SK-N-MC (cell line): ENCODE measurements around the gene ADAMTS17.

ENCODE experiments used
- DNase-seq: peaks from one replicate; pipeline ENCODE4 v3.0.0-alpha.2; 2011; ENCODE audit warnings: low read depth, low spot score
- H3K27ac ChIP-seq: fragments of 200-600 bp; sonication (generic); 2 replicates; pipeline ENCODE4 v1.5.1; 2016; ENCODE audit warnings: mixed run types
- H3K36me3 ChIP-seq: fragments of 200-600 bp; sonication (generic); 2 replicates; pipeline ENCODE4 v1.6.1; 2017; ENCODE audit warnings: antibody characterized with exemption, low read length, mixed read lengths; ENCODE audit not compliant: insufficient read depth
- H3K4me3 ChIP-seq: fragments of 200-600 bp; sonication (generic); 2 replicates; pipeline ENCODE4 v1.5.1; 2016
- H3K9ac ChIP-seq: fragments of 200-600 bp; sonication (generic); 2 replicates; pipeline ENCODE4 v1.8.0; 2017; ENCODE audit warnings: mixed run types, mixed read lengths; ENCODE audit not compliant: insufficient read length
- H3K9me3 ChIP-seq: fragments of 200-600 bp; sonication (generic); 2 replicates; pipeline ENCODE4 v1.6.1; 2017; ENCODE audit warnings: low read depth, mild to moderate bottlenecking, antibody characterized with exemption, low read length, moderate library complexity, mixed read lengths
- EZH2 ChIP-seq: fragments of 200-600 bp; sonication (generic); IDR thresholded peaks from one replicate; pipeline ENCODE4 v1.6.1; 2017; ENCODE audit warnings: antibody characterized with exemption
- FOXP2 ChIP-seq: optimal IDR thresholded peaks from 2 replicates; pipeline ENCODE3; 2011; ENCODE audit warnings: mild to moderate bottlenecking, moderate library complexity; ENCODE audit not compliant: insufficient read depth; ENCODE audit errors: extremely low read length, control extremely low read depth
- POLR2AphosphoS5 ChIP-seq: IDR thresholded peaks from 2 replicates; pipeline ENCODE4 v1.6.1; 2012; ENCODE audit warnings: mild to moderate bottlenecking, low read depth, low read length, borderline replicate concordance

Gene ADAMTS17

GRCh38 chr15:99979371-99979770 lies 362.4 kb downstream of the ADAMTS17 start:
- Histone ChIP-seq H3K9ac (no peak overlapping the region), H3K27ac (no peak overlapping the region), H3K4me3 (no peak overlapping the region), H3K9me3 (no peaks in the 10 kb centered on the region), H3K36me3 (no peaks in the 10 kb centered on the region)
- TF ChIP-seq FOXP2 = no peak
- TF ChIP-seq EZH2 = no peak
- no peak for TF ChIP-seq POLR2AphosphoS5
- DNase-seq = no peak

- no peaks in the 10 kb centered on the region for H3K36me3 ChIP-seq
- no peak overlapping the region for H3K4me3 ChIP-seq
- H3K9me3 ChIP-seq = no peaks in the 10 kb centered on the region
- H3K9ac ChIP-seq = no peak overlapping the region
- H3K27ac ChIP-seq = no peak overlapping the region
- TF ChIP-seq POLR2AphosphoS5 (no peak), FOXP2 (no peak), EZH2 (no peak)
- DNase-seq = no peak
Measured at GRCh38 chr15:99978426-99978825, 363.3 kb downstream of the ADAMTS17 start.

GRCh38 chr15:99977929-99978328 lies 363.8 kb downstream of the ADAMTS17 start:
- TF ChIP-seq FOXP2 (no peak), EZH2 (no peak), POLR2AphosphoS5 (no peak)
- H3K4me3 ChIP-seq = no peak overlapping the region

GRCh38 chr15:99976811-99977271 lies 364.9 kb downstream of the ADAMTS17 start:
- H3K27ac ChIP-seq = no peak overlapping the region

More at GRCh38 chr15:99977929-99978328, 363.8 kb downstream of the ADAMTS17 start:
- Histone ChIP-seq H3K9ac (no peak overlapping the region), H3K9me3 (no peaks in the 10 kb centered on the region), H3K27ac (no peak overlapping the region), H3K36me3 (no peaks in the 10 kb centered on the region)
- DNase-seq = no peak

GRCh38 chr15:99976000-99976399 lies 365.8 kb downstream of the ADAMTS17 start:
- H3K4me3 ChIP-seq = no peak overlapping the region
- TF ChIP-seq EZH2 (no peak), POLR2AphosphoS5 (no peak), FOXP2 (no peak)
- no peak overlapping the region for H3K27ac ChIP-seq
- no peak overlapping the region for H3K9ac ChIP-seq
- no peaks in the 10 kb centered on the region for H3K9me3 ChIP-seq
- no peak for DNase-seq
- H3K36me3 ChIP-seq = no peaks in the 10 kb centered on the region

More at GRCh38 chr15:99976811-99977271, 364.9 kb downstream of the ADAMTS17 start:
- Histone ChIP-seq H3K36me3 (no peaks in the 10 kb centered on the region), H3K9me3 (no peaks in the 10 kb centered on the region), H3K4me3 (no peak overlapping the region), H3K9ac (no peak overlapping the region)
- DNase-seq = no peak
- TF ChIP-seq EZH2 (no peak), FOXP2 (no peak)

GRCh38 chr15:99974246-99974645 lies 367.5 kb downstream of the ADAMTS17 start:
- H3K9ac ChIP-seq = no peak overlapping the region
- H3K4me3 ChIP-seq = no peak overlapping the region
- H3K27ac ChIP-seq = no peak overlapping the region
- DNase-seq = no peak
- H3K36me3 ChIP-seq = no peaks in the 10 kb centered on the region
- no peaks in the 10 kb centered on the region for H3K9me3 ChIP-seq
- TF ChIP-seq EZH2 = no peak
- no peak for TF ChIP-seq POLR2AphosphoS5
- no peak for TF ChIP-seq FOXP2

- Histone ChIP-seq H3K36me3 (no peaks in the 10 kb centered on the region), H3K9ac (no peak overlapping the region)
Measured at GRCh38 chr15:99973351-99973750, 368.4 kb downstream of the ADAMTS17 start.

GRCh38 chr15:99970891-99971430 lies 370.8 kb downstream of the ADAMTS17 start:
- H3K36me3 ChIP-seq = no peaks in the 10 kb centered on the region
- H3K27ac ChIP-seq = no peak overlapping the region
- no peak overlapping the region for H3K4me3 ChIP-seq
- no peak for DNase-seq
- no peak overlapping the region for H3K9ac ChIP-seq
- TF ChIP-seq POLR2AphosphoS5 = no peak
- H3K9me3 ChIP-seq = no peaks in the 10 kb centered on the region

More at GRCh38 chr15:99973351-99973750, 368.4 kb downstream of the ADAMTS17 start:
- TF ChIP-seq POLR2AphosphoS5 = no peak
- TF ChIP-seq FOXP2 = no peak
- no peak for TF ChIP-seq EZH2
- DNase-seq = no peak
- no peak overlapping the region for H3K27ac ChIP-seq
- H3K9me3 ChIP-seq = no peaks in the 10 kb centered on the region
- no peak overlapping the region for H3K4me3 ChIP-seq

GRCh38 chr15:99969261-99969920 lies 372.4 kb downstream of the ADAMTS17 start:
- TF ChIP-seq POLR2AphosphoS5 (no peak), FOXP2 (no peak), EZH2 (no peak)
- no peak overlapping the region for H3K4me3 ChIP-seq
- no peak overlapping the region for H3K9ac ChIP-seq
- H3K27ac ChIP-seq = no peak overlapping the region
- no peaks in the 10 kb centered on the region for H3K36me3 ChIP-seq
- DNase-seq = no peak
- H3K9me3 ChIP-seq = no peaks in the 10 kb centered on the region
